IMR-90 (cell line): ENCODE data around the gene CD38. TPM values are rescaled to one million over a fixed set of nuclear protein-coding genes. Genes with fewer than 3 reads are reported as not detected.

Experiments used
- ATAC-seq: fragments of 200-7000 bp; cut with Tn5 transposase; 2 replicates; pipeline ENCODE4 v1.9.1; 2020; ENCODE audit warnings: low read depth, mild to moderate bottlenecking, moderate library complexity
- BruUV-seq: library from RNA; stranded (reverse); fragments of 400-500 nt; replicated peaks from 2 replicates; lab custom pipeline; 2021; lab: Mats Ljungman, UMichigan
- CTCF ChIA-PET: fragments of 300-600 bp; formaldehyde crosslinking; extraction: SDS; loops from one replicate; lab custom pipeline; 2021; ENCODE audit warnings: antibody characterized with exemption; lab: Yijun Ruan, JAX
- POLR2A ChIA-PET: fragments of 300-600 bp; sonication (Branson Sonifier 250); formaldehyde crosslinking; loops from one replicate; lab custom pipeline; 2022; ENCODE audit warnings: antibody characterized with exemption; ENCODE audit not compliant: unreplicated experiment; lab: Charles Lee
- DNase-seq: peaks from one replicate; pipeline ENCODE4 v3.0.0; 2013
- H2AFZ ChIP-seq: replicated peaks from 2 replicates; pipeline ENCODE3; 2013; ENCODE audit warnings: low read length, mild to moderate bottlenecking; ENCODE audit not compliant: poor library complexity
- H2AK5ac ChIP-seq: 2 replicates; pipeline ENCODE4 v1.6.1; 2013; ENCODE audit warnings: low read depth, low read length, inconsistent platforms
- H2AK9ac ChIP-seq: replicated peaks from 2 replicates; pipeline ENCODE3; 2013; ENCODE audit warnings: mild to moderate bottlenecking, low read depth, low read length, moderate library complexity; ENCODE audit not compliant: poor library complexity
- H2BK120ac ChIP-seq: 2 replicates; pipeline ENCODE4 v1.6.1; 2013; ENCODE audit warnings: low read depth, low read length, inconsistent platforms
- H2BK15ac ChIP-seq: 3 replicates; pipeline ENCODE4 v1.6.1; 2013; ENCODE audit warnings: low read depth, low read length, inconsistent platforms
- H2BK20ac ChIP-seq: 2 replicates; pipeline ENCODE4 v1.6.1; 2013; ENCODE audit warnings: low read depth, mild to moderate bottlenecking, inconsistent platforms, low read length, moderate library complexity
- H2BK5ac ChIP-seq: 2 replicates; pipeline ENCODE4 v1.6.1; 2013; ENCODE audit warnings: mild to moderate bottlenecking, low read depth, low read length, inconsistent platforms; ENCODE audit not compliant: poor library complexity, severe bottlenecking
- H3K14ac ChIP-seq: replicated peaks from 2 replicates; pipeline ENCODE4 v1.6.1; 2013; ENCODE audit warnings: low read depth, low read length, inconsistent platforms
- H3K18ac ChIP-seq: 2 replicates; pipeline ENCODE4 v1.6.1; 2013; ENCODE audit warnings: low read depth, low read length, control low read depth
- H3K23ac ChIP-seq: 2 replicates; pipeline ENCODE4 v1.6.1; 2013; ENCODE audit warnings: low read depth, low read length, inconsistent platforms
- H3K27ac ChIP-seq: 2 replicates; pipeline ENCODE4 v1.5.1; 2013; ENCODE audit warnings: mild to moderate bottlenecking, control low read depth, low read length; ENCODE audit not compliant: insufficient read depth
- H3K27me3 ChIP-seq: 2 replicates; pipeline ENCODE4 v1.6.1; 2013; ENCODE audit warnings: low read length; ENCODE audit not compliant: control insufficient read depth, insufficient read depth
- H3K36me3 ChIP-seq: 2 replicates; pipeline ENCODE4 v1.6.1; 2013; ENCODE audit warnings: low read length, mixed read lengths; ENCODE audit not compliant: control insufficient read depth, insufficient read depth
- H3K4ac ChIP-seq: 2 replicates; pipeline ENCODE4 v1.6.1; 2013; ENCODE audit warnings: low read depth, low read length, inconsistent platforms
- H3K4me1 ChIP-seq: 2 replicates; pipeline ENCODE4 v1.6.1; 2013; ENCODE audit warnings: low read length, mixed read lengths; ENCODE audit not compliant: control insufficient read depth, insufficient read depth
- H3K4me2 ChIP-seq: 2 replicates; pipeline ENCODE4 v1.6.1; 2013; ENCODE audit warnings: low read depth, mild to moderate bottlenecking, control low read depth, low read length, moderate library complexity
- H3K4me3 ChIP-seq: 2 replicates; pipeline ENCODE4 v1.5.1; 2013; ENCODE audit warnings: low read depth, mild to moderate bottlenecking, control low read depth, low read length, moderate library complexity; ENCODE audit not compliant: insufficient read depth
- H3K56ac ChIP-seq: 2 replicates; pipeline ENCODE4 v1.6.1; 2013; ENCODE audit warnings: low read length, inconsistent platforms; ENCODE audit not compliant: insufficient read depth; ENCODE audit errors: extremely low read depth
- H3K79me1 ChIP-seq, 2 experiments: 2 replicates each; pipeline ENCODE4 v1.6.1; 2013; ENCODE audit warnings: low read length in 2 of 2, inconsistent platforms in 1 of 2, low read depth in 1 of 2
- H3K9ac ChIP-seq: 2 replicates; pipeline ENCODE4 v1.6.1; 2013; ENCODE audit warnings: low read depth, low read length, control low read depth
- H3K9me1 ChIP-seq: 2 replicates; pipeline ENCODE4 v1.6.1; 2013; ENCODE audit warnings: low read length, inconsistent platforms; ENCODE audit not compliant: insufficient read depth
- H3K9me3 ChIP-seq: 2 replicates; pipeline ENCODE4 v1.6.1; 2013; ENCODE audit warnings: low read length; ENCODE audit not compliant: control insufficient read depth, insufficient read depth
- H4K20me1 ChIP-seq: 2 replicates; pipeline ENCODE4 v1.6.1; 2013; ENCODE audit warnings: low read length, inconsistent platforms; ENCODE audit not compliant: insufficient read depth
- H4K5ac ChIP-seq: 2 replicates; pipeline ENCODE4 v1.6.1; 2013; ENCODE audit warnings: mild to moderate bottlenecking, low read depth, low read length, control low read depth
- H4K8ac ChIP-seq, 2 experiments: 2 replicates each; pipeline ENCODE4 v1.6.1; 2013; ENCODE audit warnings: low read depth in 2 of 2, low read length in 2 of 2, control low read depth in 1 of 2, inconsistent platforms in 1 of 2
- H4K91ac ChIP-seq: 2 replicates; pipeline ENCODE4 v1.6.1; 2013; ENCODE audit warnings: low read depth, low read length, inconsistent platforms; ENCODE audit not compliant: insufficient read depth
- BHLHE40 ChIP-seq: fragments of 150-350 bp; IDR thresholded peaks from 2 replicates; pipeline ENCODE4 v1.6.1; 2016; ENCODE audit warnings: mild to moderate bottlenecking, low read depth, low read length
- CEBPB ChIP-seq: IDR thresholded peaks from 2 replicates; pipeline ENCODE4 v1.6.1; 2012; ENCODE audit warnings: low read depth, low read length, improper control_type of control experiment
- CHD1 ChIP-seq: IDR thresholded peaks from 2 replicates; pipeline ENCODE4 v1.6.1; 2012; ENCODE audit warnings: low read depth, low read length, improper control_type of control experiment
- CTCF ChIP-seq: conservative IDR thresholded peaks from 2 replicates; pipeline ENCODE4 v1.5.1; 2012; ENCODE audit warnings: mild to moderate bottlenecking, low read depth, low read length, improper control_type of control experiment
- ELK1 ChIP-seq: fragments of 150-350 bp; IDR thresholded peaks from 2 replicates; pipeline ENCODE4 v1.6.1; 2016; ENCODE audit warnings: low read depth, mild to moderate bottlenecking, low read length, moderate library complexity, borderline replicate concordance
- MAFK ChIP-seq: IDR thresholded peaks from 2 replicates; pipeline ENCODE4 v1.6.1; 2012; ENCODE audit warnings: low read depth, low read length, improper control_type of control experiment
- MAZ ChIP-seq: IDR thresholded peaks from 2 replicates; pipeline ENCODE4 v1.6.1; 2012; ENCODE audit warnings: low read depth, mild to moderate bottlenecking, low read length, improper control_type of control experiment, moderate library complexity, borderline replicate concordance
- MXI1 ChIP-seq: IDR thresholded peaks from 2 replicates; pipeline ENCODE4 v1.6.1; 2012; ENCODE audit warnings: low read depth, mild to moderate bottlenecking, low read length, moderate library complexity, borderline replicate concordance
- NFE2L2 ChIP-seq: fragments of 150-350 bp; IDR thresholded peaks from 2 replicates; pipeline ENCODE4 v1.6.1; 2016; ENCODE audit warnings: low read depth, mild to moderate bottlenecking, low read length
- POLR2A ChIP-seq: IDR thresholded peaks from 2 replicates; pipeline ENCODE4 v1.6.1; 2012; ENCODE audit warnings: mild to moderate bottlenecking, low read depth, low read length
- RAD21 ChIP-seq: IDR thresholded peaks from 2 replicates; pipeline ENCODE4 v1.6.1; 2012; ENCODE audit warnings: low read length, improper control_type of control experiment
- RCOR1 ChIP-seq: IDR thresholded peaks from 2 replicates; pipeline ENCODE4 v1.6.1; 2012; ENCODE audit warnings: mild to moderate bottlenecking, low read length, improper control_type of control experiment; ENCODE audit not compliant: insufficient replicate concordance
- RFX5 ChIP-seq: IDR thresholded peaks from 2 replicates; pipeline ENCODE4 v1.8.0; 2012; ENCODE audit warnings: low read depth, mild to moderate bottlenecking, low read length, moderate library complexity
- SMC3 ChIP-seq: fragments of 150-350 bp; IDR thresholded peaks from 2 replicates; pipeline ENCODE4 v1.6.1; 2016; ENCODE audit warnings: low read depth, mild to moderate bottlenecking, antibody characterized with exemption, low read length, moderate library complexity
- USF2 ChIP-seq: fragments of 150-350 bp; IDR thresholded peaks from 2 replicates; pipeline ENCODE4 v1.6.1; 2017; ENCODE audit warnings: mild to moderate bottlenecking, antibody characterized with exemption, low read length, low read depth
- WGBS, 2 experiments: methylation state at CpG; one replicate each; pipeline versions ENCODE4 v1.1.5 to v1.1.7; 2013; ENCODE audit warnings: missing lambda C conversion rate in 2 of 2; ENCODE audit not compliant: insufficient read length in 1 of 2; ENCODE audit errors: extremely low coverage in 2 of 2; 5-methylcytosine and 5-hydroxymethylcytosine counted together
- dilution Hi-C: fragments of 300-500 bp; cut with HindIII; formaldehyde crosslinking; loops from one replicate; pipeline ENCODE4 v1.14.3; 2018; ENCODE audit warnings: low sequenced_read_pairs; ENCODE audit not compliant: unreplicated experiment
- in situ Hi-C: fragments of 300-500 bp; cut with MboI; formaldehyde crosslinking; loops from 3 replicates; pipeline ENCODE4 v1.14.3; 2019; ENCODE audit warnings: low sequenced_read_pairs, inconsistent platforms, mixed read lengths
- intact Hi-C: fragments of 100-400 bp; cut with micrococcal nuclease; formaldehyde crosslinking; loops from 2 replicates; pipeline ENCODE4 v1.10.0; 2022
- polyA plus RNA-seq, 3 experiments: library from polyadenylated mRNA; depleted of rRNA; stranded (reverse); fragments of >200 nt; gene quantifications; 2 replicates each; pipeline ENCODE4 v1.2.3, GENCODE V29; 2012; ENCODE audit warnings: low replicate concordance in 1 of 3
- total RNA-seq: library from RNA; depleted of rRNA; stranded (reverse); fragments of >200 nt; gene quantifications from 2 replicates; pipeline ENCODE4 v1.2.3, GENCODE V29; 2012

The CD38 gene
- total and polyA plus RNA-seq, 2 of the 4 experiments (the other 2 are of a cell fraction), result not detected

GRCh38 chr4:15878011-15878410, 99.9 kb downstream of the CD38 start:
- H3K27ac ChIP-seq, result no peak overlapping the region
- H3K79me1 ChIP-seq, result no peaks in the 10 kb centered on the region
- no peak for ATAC-seq
- no peak overlapping the region for H2BK20ac ChIP-seq
- H4K8ac ChIP-seq, result no peak overlapping the region
- POLR2A ChIA-PET, result no interaction called here
- intact Hi-C loops (no loop called here), in situ Hi-C loops (no loop called here), dilution Hi-C loops (no loop called here)
- H3K4me2 ChIP-seq, result no peak overlapping the region
- H3K36me3 ChIP-seq, result no peaks in the 10 kb centered on the region
- CTCF ChIA-PET, result interaction anchor here (1.2 kb wide), 1 partner anchor 78 kb away, joined by 4 read pairs; no protein-coding TSS in a partner anchor
- H3K9me1 ChIP-seq, result no peaks in the 10 kb centered on the region
- no peak overlapping the region for H2BK120ac ChIP-seq
- H2AK9ac ChIP-seq, result no peak overlapping the region
- no peak overlapping the region for H3K18ac ChIP-seq
- no peak for DNase-seq
- no peak overlapping the region for H3K4ac ChIP-seq
- H3K9ac ChIP-seq, result no peak overlapping the region
- TF ChIP-seq CEBPB (no peak), RFX5 (no peak), MAFK (no peak), NFE2L2 (no peak), CHD1 (no peak), SMC3 (no peak), RCOR1 (no peak), USF2 (no peak), POLR2A (no peak), BHLHE40 (no peak), RAD21 (no peak), ELK1 (no peak), CTCF (no peak), MXI1 (no peak), MAZ (no peak)
- no CpG with 5 or more reads among the region's 3 CpGs for WGBS, 2 experiments
- no peak overlapping the region for H2AK5ac ChIP-seq
- H4K91ac ChIP-seq, result no peak overlapping the region
- H4K20me1 ChIP-seq, result no peaks in the 10 kb centered on the region
- peaks cover 6% of the 10 kb centered on the region for H3K9me3 ChIP-seq
- H3K4me1 ChIP-seq, result no peaks in the 10 kb centered on the region
- H2BK15ac ChIP-seq, result no peak overlapping the region
- H3K56ac ChIP-seq, result no peak overlapping the region
- H4K5ac ChIP-seq, result no peak overlapping the region
- H3K23ac ChIP-seq, result no peak overlapping the region
- no peak overlapping the region for H2AFZ ChIP-seq
- no TSS peak for BruUV-seq
- no peak overlapping the region for H3K14ac ChIP-seq
- no peak overlapping the region for H2BK5ac ChIP-seq
- H3K4me3 ChIP-seq, result no peak overlapping the region
- peaks cover 25% of the 10 kb centered on the region for H3K27me3 ChIP-seq
